Measurements from ENCODE around the gene FGF12.

FGF12 gene

GRCh38 chr3:192155194-192155593, 572.1 kb downstream of the FGF12 start:
- in situ Hi-C loops (cut with MboI; ENCODE audit: low sequenced_read_pairs) = no loop called here

GRCh38 chr3:192133271-192133670, 594.1 kb downstream of the FGF12 start:
- in situ Hi-C loops (cut with MboI; ENCODE audit: low sequenced_read_pairs) = no loop called here

GRCh38 chr3:192130534-192131132, 596.7 kb downstream of the FGF12 start:
- in situ Hi-C loops (cut with MboI; ENCODE audit: low sequenced_read_pairs) = no loop called here

- in situ Hi-C loops (cut with MboI; ENCODE audit: low sequenced_read_pairs) = no loop called here
Measured at GRCh38 chr3:192129586-192129985, 597.8 kb downstream of the FGF12 start.

- in situ Hi-C loops (cut with MboI; ENCODE audit: low sequenced_read_pairs) = no loop called here
Measured at GRCh38 chr3:192128922-192129321, 598.4 kb downstream of the FGF12 start.

GRCh38 chr3:192128060-192128459, 599.3 kb downstream of the FGF12 start:
- in situ Hi-C loops (cut with MboI; ENCODE audit: low sequenced_read_pairs) = no loop called here

- in situ Hi-C loops (cut with MboI; ENCODE audit: low sequenced_read_pairs) = no loop called here
Measured at GRCh38 chr3:192122832-192123594, 604.3 kb downstream of the FGF12 start.

- in situ Hi-C loops (cut with MboI; ENCODE audit: low sequenced_read_pairs) = no loop called here
Measured at GRCh38 chr3:192121923-192122322, 605.4 kb downstream of the FGF12 start.

GRCh38 chr3:192108820-192109219, 618.5 kb downstream of the FGF12 start:
- in situ Hi-C loops (cut with MboI; ENCODE audit: low sequenced_read_pairs) = no loop called here

- in situ Hi-C loops (cut with MboI; ENCODE audit: low sequenced_read_pairs) = no loop called here
Measured at GRCh38 chr3:192106543-192106942, 620.8 kb downstream of the FGF12 start.

GRCh38 chr3:192092388-192093005, 634.8 kb downstream of the FGF12 start:
- in situ Hi-C loops (cut with MboI; ENCODE audit: low sequenced_read_pairs) = no loop called here

- in situ Hi-C loops (cut with MboI; ENCODE audit: low sequenced_read_pairs) = no loop called here
Measured at GRCh38 chr3:192091831-192092230, 635.5 kb downstream of the FGF12 start.

GRCh38 chr3:192090586-192090985, 636.8 kb downstream of the FGF12 start:
- in situ Hi-C loops (cut with MboI; ENCODE audit: low sequenced_read_pairs) = no loop called here
